Neural cell (in vitro differentiated cells): ENCODE measurements around the gene SHC1. TPM values are rescaled to one million over a fixed set of nuclear protein-coding genes. Genes with fewer than 3 reads are reported as not detected.
A peak's percentile ranks its signal among the peaks of the same experiment; 100 is the strongest.

Source experiments
- H2AFZ ChIP-seq: fragments of 200-600, 300-800 bp; sonication (generic), shearing (Covaris generic); 2 replicates; pipeline ENCODE4 v1.6.0; 2014; ENCODE audit warnings: low read depth, mild to moderate bottlenecking, antibody characterized with exemption, low read length, moderate library complexity
- H3F3A ChIP-seq: fragments of 200-600 bp; shearing (Covaris generic); 2 replicates; pipeline ENCODE4 v1.6.1; 2016; ENCODE audit warnings: mild to moderate bottlenecking, moderate library complexity, mixed read lengths, antibody characterized with exemption, low read length; ENCODE audit not compliant: insufficient read depth, poor library complexity, severe bottlenecking
- H3K27ac ChIP-seq: fragments of 200-600, 300-800 bp; sonication (generic), shearing (Covaris generic); 2 replicates; pipeline ENCODE4 v1.5.1; 2014; ENCODE audit warnings: mild to moderate bottlenecking, low read length, moderate library complexity
- H3K27me3 ChIP-seq: fragments of 300-800, 200-600 bp; sonication (generic), shearing (Covaris generic); 2 replicates; pipeline ENCODE4 v1.6.0; 2014; ENCODE audit warnings: mild to moderate bottlenecking, low read depth, low read length, moderate library complexity; ENCODE audit not compliant: insufficient read depth
- H3K36me3 ChIP-seq: fragments of 300-800, 200-600 bp; sonication (generic), shearing (Covaris generic); 2 replicates; pipeline ENCODE4 v1.5.1; 2014; ENCODE audit warnings: mild to moderate bottlenecking, antibody characterized with exemption, low read length, moderate library complexity; ENCODE audit not compliant: insufficient read depth
- H3K4me2 ChIP-seq: fragments of 300-800, 200-600 bp; sonication (generic), shearing (Covaris generic); 2 replicates; pipeline ENCODE4 v1.6.0; 2014; ENCODE audit warnings: mild to moderate bottlenecking, low read length
- H3K4me3 ChIP-seq: fragments of 300-800, 200-600 bp; sonication (generic), shearing (Covaris generic); 2 replicates; pipeline ENCODE4 v1.5.1; 2014; ENCODE audit warnings: mild to moderate bottlenecking, low read length, moderate library complexity
- H3K79me2 ChIP-seq: fragments of 200-600 bp; shearing (Covaris generic); replicated peaks from 2 replicates; pipeline ENCODE4 v1.6.0; 2014; ENCODE audit warnings: mild to moderate bottlenecking, low read length, moderate library complexity; ENCODE audit not compliant: insufficient read depth
- H3K9ac ChIP-seq: fragments of 300-800, 200-600 bp; sonication (generic), shearing (Covaris generic); 2 replicates; pipeline ENCODE4 v1.6.1; 2016; ENCODE audit warnings: mild to moderate bottlenecking, low read length, mixed read lengths
- H3K9me2 ChIP-seq: fragments of 200-600 bp; shearing (Covaris generic); 2 replicates; pipeline ENCODE4 v1.6.1; 2016; ENCODE audit warnings: mild to moderate bottlenecking, low read length, mixed read lengths; ENCODE audit not compliant: insufficient read depth
- H3K9me3 ChIP-seq: fragments of 200-600, 300-800 bp; sonication (generic), shearing (Covaris generic); 2 replicates; pipeline ENCODE4 v1.6.1; 2016; ENCODE audit warnings: mild to moderate bottlenecking, mixed run types, low read length, moderate library complexity, mixed read lengths
- H4K20me1 ChIP-seq: fragments of 200-600 bp; shearing (Covaris generic); 2 replicates; pipeline ENCODE4 v1.6.1; 2016; ENCODE audit warnings: mild to moderate bottlenecking, mixed run types; ENCODE audit not compliant: insufficient read depth
- CTCF ChIP-seq: fragments of 450-650 bp; IDR thresholded peaks from 2 replicates; pipeline ENCODE4 v1.5.1; 2014; ENCODE audit warnings: antibody characterized with exemption, mild to moderate bottlenecking, moderate library complexity; ENCODE audit not compliant: poor library complexity, severe bottlenecking
- EP300 ChIP-seq: fragments of 450-650 bp; conservative IDR thresholded peaks from 2 replicates; pipeline ENCODE4 v1.6.1; 2014; ENCODE audit warnings: antibody characterized with exemption, mild to moderate bottlenecking, moderate library complexity; ENCODE audit not compliant: poor library complexity, severe bottlenecking
- EZH2 ChIP-seq: fragments of 200-600, 300-800 bp; shearing (Covaris generic), sonication (generic); IDR thresholded peaks from 2 replicates; pipeline ENCODE4 v1.6.1; 2014; ENCODE audit warnings: antibody characterized with exemption, low read length, borderline replicate concordance, mild to moderate bottlenecking; ENCODE audit not compliant: insufficient read depth, poor library complexity, severe bottlenecking
- MXI1 ChIP-seq: fragments of 450-650 bp; conservative IDR thresholded peaks from 2 replicates; pipeline ENCODE4 v1.6.1; 2014; ENCODE audit warnings: antibody characterized with exemption, mild to moderate bottlenecking; ENCODE audit not compliant: poor library complexity, severe bottlenecking
- POLR2AphosphoS5 ChIP-seq: IDR thresholded peaks from 2 replicates; pipeline ENCODE4 v1.6.1; 2012
- RAD21 ChIP-seq: fragments of 450-650 bp; conservative IDR thresholded peaks from 2 replicates; pipeline ENCODE4 v1.6.1; 2014; ENCODE audit warnings: antibody characterized with exemption, mild to moderate bottlenecking, moderate library complexity
- REST ChIP-seq: IDR thresholded peaks from 2 replicates; pipeline ENCODE4 v1.6.1; 2012; ENCODE audit warnings: borderline replicate concordance
- SMC3 ChIP-seq: fragments of 450-650 bp; conservative IDR thresholded peaks from 2 replicates; pipeline ENCODE4 v1.6.1; 2014; ENCODE audit warnings: antibody characterized with exemption, mild to moderate bottlenecking, moderate library complexity; ENCODE audit not compliant: poor library complexity
- TAF1 ChIP-seq: IDR thresholded peaks from 2 replicates; pipeline ENCODE4 v1.6.1; 2012; ENCODE audit warnings: low read depth
- polyA plus RNA-seq: library from polyadenylated mRNA; depleted of rRNA; stranded (reverse); fragments of >200 nt; gene quantifications from 2 replicates; pipeline ENCODE4 v1.2.3, GENCODE V29; 2014

The SHC1 gene
- polyA plus RNA-seq, 1 donor from 2014 or later, result 9.5 TPM

- H4K20me1 ChIP-seq, result no peaks in the 10 kb centered on the region
- H3K9me2 ChIP-seq, result no peaks in the 10 kb centered on the region
- H3K79me2 ChIP-seq, result no peaks in the 10 kb centered on the region
- no peaks in the 10 kb centered on the region for H3K36me3 ChIP-seq
- H3K4me2 ChIP-seq, result no peak overlapping the region
- H3K9ac ChIP-seq, result no peak overlapping the region
- no peaks in the 10 kb centered on the region for H3K9me3 ChIP-seq
- H2AFZ ChIP-seq, result no peak overlapping the region
- TF ChIP-seq TAF1 (no peak), POLR2AphosphoS5 (no peak), CTCF (peak; percentile 84), RAD21 (peak; percentile 84), EZH2 (no peak), EP300 (no peak), MXI1 (no peak), REST (no peak), SMC3 (peak; percentile 89)
- H3K27ac ChIP-seq, result no peak overlapping the region
- H3K4me3 ChIP-seq, result no peak overlapping the region
- no peaks in the 10 kb centered on the region for H3K27me3 ChIP-seq
- no peaks in the 10 kb centered on the region for H3F3A ChIP-seq
Measured at GRCh38 chr1:154943649-154944400, 26.7 kb downstream of the SHC1 start.

GRCh38 chr1:154941333-154942013, 29.1 kb downstream of the SHC1 start:
- H3K27me3 ChIP-seq, result no peaks in the 10 kb centered on the region
- H3K4me3 ChIP-seq, result no peak overlapping the region
- H2AFZ ChIP-seq, result no peak overlapping the region
- no peaks in the 10 kb centered on the region for H4K20me1 ChIP-seq
- H3K9me3 ChIP-seq, result no peaks in the 10 kb centered on the region
- no peak for TF ChIP-seq RAD21
- no peak for TF ChIP-seq EZH2
- TF ChIP-seq TAF1, result no peak
- no peak for TF ChIP-seq SMC3
- TF ChIP-seq MXI1, result no peak
- TF ChIP-seq EP300, result no peak
- TF ChIP-seq POLR2AphosphoS5, result no peak
- no peak for TF ChIP-seq CTCF
- no peak for TF ChIP-seq REST
- no peaks in the 10 kb centered on the region for H3K79me2 ChIP-seq
- no peaks in the 10 kb centered on the region for H3K36me3 ChIP-seq
- no peaks in the 10 kb centered on the region for H3K9me2 ChIP-seq
- no peak overlapping the region for H3K4me2 ChIP-seq
- no peaks in the 10 kb centered on the region for H3F3A ChIP-seq
- H3K9ac ChIP-seq, result no peak overlapping the region
- no peak overlapping the region for H3K27ac ChIP-seq
